Measurements from ENCODE around the gene SYT7.

- no peak for TF ChIP-seq CTCF (IDR thresholded peaks at IDR 0.05)
- TF ChIP-seq EZH2 (IDR thresholded peaks at IDR 0.05; ENCODE audit: borderline replicate concordance, insufficient read depth, low read depth, low read length, poor library complexity, severe bottlenecking): no peak
Observed at GRCh38 chr11:61540528-61540927, 40.3 kb downstream of the SYT7 start.
